Measurements from ENCODE around the gene ANKRD13D.

GRCh38 chr11:67303132-67303834, 14.2 kb downstream of the ANKRD13D start, which contains the start of gene SSH3:
- TF ChIP-seq POLR2AphosphoS5 (IDR thresholded peaks at IDR 0.05) (peak; percentile 48 to 79 (median 76)), CTCF (IDR thresholded peaks at IDR 0.05 in 8 of 11, conservative IDR thresholded peaks at IDR 0.05 in 3 of 11) (peak in 2 of 11 experiments; percentile 12 to 13)
